DMS153 (cell line): ENCODE data around the gene ZNF28.
"Not testable (repeated sequence)": the region's sequence is repeated elsewhere in the genome, so short reads cannot be mapped to it uniquely, and the experiment has no call there.

Source experiments
- DNase-seq: peaks from one replicate; lab custom pipeline; 2025; lab: John Stamatoyannopoulos, UW

ZNF28 gene

DNA sequence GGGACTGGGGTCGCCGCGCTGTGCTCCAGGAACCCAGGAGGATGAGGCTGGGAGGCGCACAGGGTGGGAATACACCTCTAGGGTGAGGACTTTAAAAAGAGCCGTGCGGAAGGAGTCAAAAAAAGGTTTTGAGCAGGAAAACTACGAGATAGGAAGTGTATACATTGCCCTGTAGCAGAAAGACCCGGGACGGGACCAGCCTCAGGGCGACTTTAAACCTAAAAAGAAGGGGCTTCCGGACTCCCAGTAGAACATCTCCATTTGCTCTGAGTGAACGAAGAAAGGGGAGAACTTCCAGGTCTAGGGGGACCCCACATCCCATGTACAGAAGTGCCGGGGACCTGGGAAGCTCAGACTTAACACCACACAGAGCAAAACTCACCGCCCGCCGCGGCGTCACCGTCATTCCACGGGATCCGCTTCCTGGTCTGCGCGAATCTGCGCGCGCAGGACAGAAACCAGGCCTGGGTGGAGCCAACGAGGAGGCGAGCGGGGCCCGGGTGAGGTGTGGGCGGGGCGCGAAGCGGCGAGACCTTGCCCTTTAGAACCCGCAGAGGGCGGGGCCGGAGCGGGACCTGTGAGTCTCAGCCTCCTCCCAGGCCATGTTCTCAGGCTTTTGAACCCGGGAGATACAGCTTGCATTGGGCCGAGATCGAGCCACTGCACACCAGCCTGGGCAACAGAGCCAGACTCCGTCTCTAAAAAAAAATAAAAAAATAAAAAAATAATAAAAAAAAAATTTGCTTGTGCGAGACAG lies at the start of gene ZNF28:
ZNF28 (minus strand) TSS at position 430 of the 757 bp plus-strand sequence. CDS start 3,675 bp downstream, outside the sequence.
- peak; percentile 40 for DNase-seq

DNA sequence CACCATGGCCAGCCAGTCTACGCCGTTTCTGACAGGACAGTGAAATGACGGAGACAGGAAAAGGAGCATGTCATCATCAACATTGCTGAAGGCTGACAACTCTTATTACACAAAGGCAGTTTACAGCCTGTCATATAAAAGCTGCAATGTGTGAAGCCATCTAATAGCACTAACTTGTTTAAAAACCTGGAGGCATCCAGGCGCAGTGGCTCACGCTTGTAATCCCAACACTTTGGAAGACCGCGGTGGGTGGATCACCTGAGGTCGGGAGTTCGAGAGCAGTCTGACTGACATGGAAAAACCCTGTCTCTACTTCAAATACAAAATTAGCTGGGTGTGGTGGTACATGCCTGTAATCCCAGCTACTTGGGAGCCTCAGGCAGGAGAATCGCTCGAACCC lies 46.6 kb upstream of the ZNF28 start:
- not testable (repeated sequence) for DNase-seq

DNA sequence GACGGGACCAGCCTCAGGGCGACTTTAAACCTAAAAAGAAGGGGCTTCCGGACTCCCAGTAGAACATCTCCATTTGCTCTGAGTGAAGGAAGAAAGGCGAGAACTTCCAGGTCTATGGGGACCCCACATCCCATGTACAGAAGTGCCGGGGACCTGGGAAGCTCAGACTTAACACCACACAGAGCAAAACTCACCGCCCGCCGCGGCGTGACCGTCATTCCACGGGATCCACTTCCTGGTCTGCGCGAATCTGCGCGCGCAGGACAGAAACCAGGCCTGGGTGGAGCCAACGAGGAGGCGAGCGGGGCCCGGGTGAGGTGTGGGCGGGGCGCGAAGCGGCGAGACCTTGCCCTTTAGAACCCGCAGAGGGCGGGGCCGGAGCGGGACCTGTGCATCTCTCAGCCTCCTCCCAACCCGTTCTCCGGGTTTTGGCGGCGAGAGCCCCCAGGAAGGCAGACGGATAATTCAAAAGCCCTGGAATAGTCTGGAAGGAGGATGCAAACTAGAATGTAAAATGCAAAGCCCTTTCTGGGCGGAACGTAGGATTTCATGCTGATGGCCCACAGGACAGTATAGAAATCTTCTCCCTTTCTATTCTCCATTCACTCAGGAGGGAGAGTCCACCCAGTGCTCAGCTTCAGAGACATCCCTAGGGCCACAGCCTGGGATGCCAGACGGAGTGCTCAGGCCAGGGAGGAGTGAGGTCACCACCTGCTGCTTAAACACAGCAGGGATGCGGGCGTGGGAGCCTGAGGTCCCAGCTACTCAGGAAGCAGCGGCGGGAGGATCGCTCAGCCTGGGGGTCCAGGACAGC lies 36.2 kb upstream of the ZNF28 start, which contains the start of gene ZNF468:
ZNF468 (minus strand) TSS at position 242 of the 814 bp plus-strand sequence. CDS start 3,347 bp downstream, outside the sequence.
- DNase-seq = peak; percentile 47

DNA sequence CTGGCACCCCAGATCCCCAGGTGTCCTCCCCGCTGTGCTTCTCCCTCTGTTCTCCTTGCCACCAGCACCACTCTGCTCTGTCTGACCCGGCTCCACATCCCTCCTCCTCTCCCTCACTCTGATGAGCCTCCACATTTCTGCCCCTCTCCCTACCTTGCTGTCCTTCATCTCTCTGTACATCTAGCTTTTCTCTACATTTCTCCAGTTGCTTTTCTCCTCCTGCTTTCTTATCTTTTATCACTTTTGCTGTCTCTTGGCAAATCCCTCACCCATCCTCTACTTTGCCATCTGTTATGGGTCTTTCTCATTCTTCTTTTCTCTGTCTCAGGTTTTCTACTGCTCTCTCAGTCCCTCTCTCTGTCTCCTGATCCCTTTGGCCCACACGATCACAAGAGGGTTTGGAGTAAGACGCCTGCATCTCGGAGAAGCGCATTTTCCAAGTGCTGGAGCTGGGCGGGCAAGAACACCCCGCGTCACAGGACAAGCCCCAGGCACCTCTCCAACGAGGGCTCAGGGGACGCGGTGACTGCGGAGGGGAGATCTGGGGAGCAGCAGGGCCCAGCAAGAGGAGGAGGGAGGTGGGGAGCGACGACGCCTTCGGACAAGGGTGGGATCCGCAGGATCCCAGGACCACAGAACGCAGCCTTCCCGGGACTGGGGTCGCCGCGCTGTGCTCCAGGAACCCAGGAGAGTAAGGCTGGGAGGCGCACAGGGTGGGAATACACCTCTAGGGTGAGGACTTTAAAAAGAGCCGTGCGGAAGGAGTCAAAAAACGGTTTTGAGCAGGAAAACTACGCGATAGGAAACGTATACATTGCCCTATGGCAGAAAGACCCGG lies 35.3 kb upstream of the ZNF28 start:
- not testable (repeated sequence) for DNase-seq

DNA sequence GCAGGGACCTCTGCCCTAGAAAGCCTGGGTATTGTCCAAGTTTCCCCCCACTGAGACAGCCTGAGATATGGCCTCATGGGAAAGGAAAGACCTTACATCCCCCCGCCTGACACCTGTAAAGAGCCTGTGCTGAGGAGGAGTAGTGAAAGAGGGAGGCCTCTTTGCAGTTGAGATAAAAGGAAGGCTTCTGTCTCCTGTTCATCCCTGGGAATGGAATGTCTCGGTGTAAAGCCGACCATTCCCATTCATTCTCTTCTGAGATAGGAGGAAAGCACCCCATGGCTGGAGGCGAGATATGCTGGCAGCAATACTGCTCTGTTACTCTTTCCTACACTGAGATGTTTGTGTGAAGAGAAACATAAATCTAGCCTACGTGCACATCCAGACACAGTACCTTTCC lies 25.9 kb upstream of the ZNF28 start:
- DNase-seq = not testable (repeated sequence)

DNA sequence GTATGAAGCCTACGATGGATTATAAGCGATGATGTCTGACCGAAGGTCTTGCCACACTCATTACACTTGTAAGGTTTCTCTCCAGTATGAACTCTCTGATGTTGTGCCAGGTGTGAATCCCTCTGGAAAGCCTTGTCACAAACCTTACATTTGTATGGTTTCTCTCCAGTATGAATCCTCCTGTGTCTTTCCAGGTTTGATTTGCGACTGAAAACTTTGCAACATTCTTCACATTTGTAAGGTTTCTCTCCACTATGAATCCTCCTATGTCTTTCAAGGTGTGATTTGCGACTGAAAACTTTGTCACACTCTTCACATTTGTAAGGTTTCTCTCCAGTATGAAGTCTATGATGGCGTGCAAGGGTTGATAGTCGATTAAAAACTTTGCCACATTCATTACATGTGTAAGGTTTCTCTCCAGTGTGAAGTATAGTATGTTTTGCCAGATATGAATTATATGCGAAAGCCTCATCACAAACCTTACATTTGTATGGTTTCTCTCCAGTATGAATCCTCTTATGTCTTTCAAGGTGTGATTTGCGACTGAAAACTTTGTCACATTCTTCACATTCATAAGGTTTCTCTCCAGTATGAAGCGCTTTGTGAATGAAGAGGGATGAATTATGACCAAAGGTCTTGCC lies 19.5 kb upstream of the ZNF28 start:
- not testable (repeated sequence) for DNase-seq

DNA sequence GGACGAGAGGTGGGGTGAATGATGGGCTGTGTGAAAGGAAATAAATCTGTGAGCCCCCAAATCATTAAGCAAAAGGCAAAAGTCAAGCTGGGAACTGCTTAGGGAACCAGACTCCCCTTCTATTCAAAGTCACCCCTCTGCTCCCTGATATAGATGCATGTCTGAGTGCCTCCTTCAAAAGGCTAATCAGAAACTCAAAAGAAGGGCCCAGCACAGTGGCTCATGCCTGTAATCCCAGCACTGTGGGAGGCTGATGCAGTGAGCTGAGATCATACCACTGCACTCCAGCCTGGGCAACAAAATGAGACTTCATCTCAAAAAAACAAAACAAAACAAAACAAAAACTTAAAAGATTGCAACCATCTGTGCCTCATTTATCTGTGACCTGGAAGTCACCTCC lies 12.9 kb upstream of the ZNF28 start:
- not testable (repeated sequence) for DNase-seq

DNA sequence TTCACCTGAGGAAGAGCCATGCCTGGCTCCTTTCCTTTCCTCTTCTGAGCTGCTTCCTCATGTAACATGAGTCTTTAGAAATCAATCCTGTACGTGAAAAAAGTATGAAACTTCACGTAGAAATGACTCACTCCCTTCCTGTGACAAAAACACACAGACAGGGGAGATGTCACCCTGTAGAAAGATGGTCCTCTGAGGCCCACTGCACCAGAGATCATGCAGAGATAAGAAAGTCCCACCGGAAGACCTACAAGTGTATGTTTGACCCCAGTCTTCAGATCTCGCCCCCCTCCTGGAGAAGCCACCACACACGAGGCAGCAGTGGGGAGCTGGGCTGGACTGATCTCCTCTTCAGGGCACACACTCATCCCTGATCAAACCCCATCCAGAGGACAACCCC lies 12.1 kb upstream of the ZNF28 start:
- not testable (repeated sequence) for DNase-seq

DNA sequence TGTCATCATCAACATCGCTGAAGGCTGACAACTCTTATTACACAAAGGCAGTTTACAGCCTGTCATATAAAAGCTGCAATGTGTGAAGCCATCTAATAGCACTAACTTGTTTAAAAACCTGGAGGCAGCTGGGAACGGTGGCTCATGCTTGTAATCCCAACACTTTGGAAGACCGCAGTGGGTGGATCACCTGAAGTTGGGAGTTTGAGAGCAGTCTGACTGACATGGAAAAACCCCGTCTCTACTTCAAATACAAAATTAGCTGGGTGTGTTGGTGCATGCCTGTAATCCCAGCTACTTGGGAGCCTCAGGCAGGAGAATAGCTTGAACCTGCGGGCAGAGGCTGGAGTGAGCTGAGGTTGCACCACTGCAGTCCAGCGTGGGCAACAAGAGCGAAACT lies 8.4 kb upstream of the ZNF28 start:
- not testable (repeated sequence) for DNase-seq

DNA sequence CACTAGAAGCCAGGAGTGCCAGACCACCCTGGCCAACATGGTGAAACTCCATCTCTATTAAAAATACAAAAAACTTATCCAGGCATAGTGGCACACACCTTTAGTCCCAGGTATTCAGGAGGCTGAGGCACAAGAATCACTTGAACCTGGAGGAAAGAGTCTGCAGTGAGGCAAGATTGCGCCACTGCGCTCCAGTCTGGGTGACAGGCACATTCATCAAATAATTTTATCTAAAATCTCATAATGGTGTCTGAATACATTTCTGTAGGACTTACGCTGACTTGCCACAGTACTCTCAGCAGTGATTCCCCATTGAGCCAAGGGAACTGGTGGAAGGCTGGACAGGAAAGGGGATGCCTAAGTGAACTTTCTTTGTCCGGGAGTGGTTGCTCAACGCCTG lies 4.3 kb upstream of the ZNF28 start:
- DNase-seq = no peak

DNA sequence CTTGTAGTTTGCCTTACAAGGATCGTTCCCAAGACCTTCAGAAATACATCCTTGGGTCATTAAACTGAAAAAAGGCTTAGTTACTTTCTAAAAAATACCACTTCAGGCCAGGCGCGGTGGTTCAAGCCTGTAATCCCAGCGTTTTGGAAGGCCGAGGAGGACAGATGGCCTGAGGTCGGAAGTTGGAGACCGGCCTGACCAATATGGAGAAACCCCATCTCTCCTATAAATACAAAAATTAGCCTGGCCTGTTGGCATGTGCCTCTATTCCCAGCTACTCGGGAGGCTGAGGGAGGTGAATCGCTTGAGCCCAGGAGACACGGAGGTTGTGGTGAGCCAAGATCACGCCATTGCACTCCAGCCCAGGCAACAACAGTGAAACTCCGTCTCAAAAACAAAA lies 2.2 kb upstream of the ZNF28 start:
- no peak for DNase-seq

DNA sequence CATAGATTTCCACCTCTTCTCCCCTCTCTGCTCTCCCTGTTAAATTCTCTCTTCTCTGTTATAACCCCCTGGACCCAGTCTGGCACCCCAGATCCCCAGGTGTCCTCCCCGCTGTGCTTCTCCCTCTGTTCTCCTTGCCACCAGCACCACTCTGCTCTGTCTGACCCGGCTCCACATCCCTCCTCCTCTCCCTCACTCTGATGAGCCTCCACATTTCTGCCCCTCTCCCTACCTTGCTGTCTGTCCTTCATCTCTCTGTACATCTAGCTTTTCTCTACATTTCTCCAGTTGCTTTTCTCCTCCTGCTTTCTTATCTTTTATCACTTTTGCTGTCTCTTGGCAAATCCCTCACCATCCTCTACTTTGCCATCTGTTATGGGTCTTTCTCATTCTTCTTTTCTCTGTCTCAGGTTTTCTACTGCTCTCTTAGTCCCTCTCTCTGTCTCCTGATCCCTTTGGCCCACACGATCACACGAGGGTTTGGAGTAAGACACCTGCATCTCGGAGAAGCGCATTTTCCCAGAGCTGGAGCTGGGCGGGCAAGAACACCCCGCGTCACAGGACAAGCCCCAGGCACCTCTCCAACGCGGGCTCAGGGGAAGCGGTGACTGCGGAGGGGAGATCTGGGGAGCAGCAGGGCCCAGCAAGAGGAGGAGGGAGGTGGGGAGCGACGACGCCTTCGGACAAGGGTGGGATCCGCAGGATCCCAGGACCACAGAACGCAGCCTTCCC lies 795 bp downstream of the ZNF28 start:
- not testable (repeated sequence) for DNase-seq

DNA sequence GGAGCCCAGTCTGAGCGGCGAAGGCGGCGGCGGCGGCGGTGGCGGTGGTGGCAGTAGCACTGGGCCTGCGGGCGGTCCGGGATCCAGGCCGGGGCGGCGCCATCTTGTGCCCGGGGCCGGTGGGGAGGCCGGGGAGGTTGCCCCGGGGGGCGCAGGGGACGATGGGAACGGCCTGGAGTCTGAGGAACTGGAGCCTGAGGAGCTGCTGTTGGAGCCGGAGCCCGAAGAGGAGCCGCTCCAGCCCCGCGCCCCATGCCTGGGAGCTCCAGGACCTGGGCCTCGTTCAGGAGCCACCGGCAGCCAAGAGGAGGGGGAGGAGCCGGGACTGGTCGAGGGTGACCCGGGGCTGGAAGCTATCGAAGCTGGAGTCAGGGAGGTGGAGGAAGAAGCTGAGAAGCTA lies 11.6 kb downstream of the ZNF28 start:
- no peak for DNase-seq

DNA sequence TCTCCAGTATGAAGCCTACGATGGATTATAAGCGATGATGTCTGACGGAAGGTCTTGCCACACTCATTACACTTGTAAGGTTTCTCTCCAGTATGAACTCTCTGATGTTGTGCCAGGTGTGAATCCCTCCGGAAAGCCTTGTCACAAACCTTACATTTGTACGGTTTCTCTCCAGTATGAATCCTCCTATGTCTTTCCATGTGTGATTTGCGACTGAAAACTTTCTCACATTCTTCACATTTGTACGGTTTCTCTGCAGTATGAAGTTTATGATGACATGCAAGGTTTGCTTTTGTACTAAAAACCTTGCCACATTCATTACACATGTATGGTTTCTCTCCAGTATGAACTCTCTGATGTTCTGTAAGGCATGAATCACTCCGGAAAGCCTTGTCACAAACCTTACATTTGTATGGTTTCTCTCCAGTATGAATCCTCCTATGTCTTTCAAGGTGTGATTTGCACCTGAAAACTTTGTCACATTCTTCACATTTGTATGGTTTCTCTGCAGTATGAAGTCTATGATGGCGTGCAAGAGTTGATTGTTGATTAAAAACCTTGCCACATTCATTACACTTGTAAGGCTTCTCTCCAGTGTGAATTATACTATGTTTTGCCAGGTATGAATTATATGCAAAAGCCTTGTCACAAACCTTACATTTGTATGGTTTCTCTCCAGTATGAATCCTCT lies 21.3 kb downstream of the ZNF28 start:
- DNase-seq = not testable (repeated sequence)

DNA sequence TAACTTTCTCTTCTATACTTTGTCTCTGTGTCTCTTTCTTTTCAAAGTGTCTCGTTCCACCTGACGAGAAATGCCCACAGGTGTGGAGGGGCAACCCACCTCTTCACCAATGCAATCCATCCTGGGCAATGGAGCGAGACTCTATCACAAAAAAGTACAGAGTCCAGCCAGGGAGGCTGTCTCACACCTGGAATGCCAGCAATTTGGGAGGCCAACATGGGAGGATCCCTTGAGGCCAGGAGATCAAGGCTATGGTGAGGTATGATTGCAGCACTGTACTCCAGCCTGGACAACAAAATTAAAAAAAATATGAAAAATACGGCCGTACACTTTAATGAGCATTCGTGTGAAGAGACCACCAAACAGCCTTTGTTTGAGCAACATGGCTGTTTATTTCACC lies 32.0 kb downstream of the ZNF28 start:
- no peak for DNase-seq

DNA sequence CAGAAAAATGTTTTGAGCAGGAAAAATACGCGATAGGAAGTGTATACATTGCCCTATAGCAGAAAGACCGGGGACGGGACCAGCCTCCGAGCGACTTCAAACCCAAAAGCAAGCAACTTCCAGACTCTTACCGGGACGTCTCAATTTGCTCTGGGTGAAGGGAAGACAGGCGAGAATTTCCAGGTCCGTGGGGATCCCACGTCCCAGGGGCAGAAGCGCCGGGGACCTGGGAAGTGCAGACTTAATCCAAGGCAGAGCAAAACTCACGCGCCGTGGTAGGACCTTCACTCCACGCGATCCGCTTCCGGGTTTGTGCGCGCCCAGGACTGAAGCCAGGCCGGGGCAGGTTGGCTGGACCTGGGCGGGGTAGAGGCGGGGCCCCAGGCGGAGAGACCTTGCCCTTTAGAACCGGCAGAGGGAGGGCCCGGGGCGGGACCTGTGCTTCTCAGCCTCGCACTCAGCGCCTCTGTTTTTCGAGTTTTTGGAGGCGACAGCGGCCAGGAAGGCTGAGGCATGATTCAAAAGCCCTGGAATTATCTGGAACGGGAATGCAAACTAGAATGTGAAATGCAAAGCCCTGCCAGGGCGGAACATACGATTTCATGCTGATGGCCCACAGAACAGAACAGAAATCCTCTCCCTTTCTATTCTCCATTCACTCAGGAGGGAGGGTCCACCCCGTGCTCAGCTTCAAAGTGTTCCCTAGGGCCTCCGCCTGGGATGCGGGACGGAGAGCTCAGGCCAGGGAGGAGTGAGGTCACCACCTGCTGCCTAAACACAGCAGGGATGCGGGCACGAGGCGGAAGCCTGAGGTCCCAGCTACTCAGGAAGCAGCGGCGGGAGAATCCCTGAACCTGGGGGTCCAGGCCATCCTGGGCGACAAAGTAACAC lies 34.7 kb downstream of the ZNF28 start, which contains the start of gene ZNF600:
ZNF600 (minus strand) TSS at position 328 of the 891 bp plus-strand sequence. CDS start 7,903 bp downstream, outside the sequence.
- DNase-seq = peak; percentile 73

DNA sequence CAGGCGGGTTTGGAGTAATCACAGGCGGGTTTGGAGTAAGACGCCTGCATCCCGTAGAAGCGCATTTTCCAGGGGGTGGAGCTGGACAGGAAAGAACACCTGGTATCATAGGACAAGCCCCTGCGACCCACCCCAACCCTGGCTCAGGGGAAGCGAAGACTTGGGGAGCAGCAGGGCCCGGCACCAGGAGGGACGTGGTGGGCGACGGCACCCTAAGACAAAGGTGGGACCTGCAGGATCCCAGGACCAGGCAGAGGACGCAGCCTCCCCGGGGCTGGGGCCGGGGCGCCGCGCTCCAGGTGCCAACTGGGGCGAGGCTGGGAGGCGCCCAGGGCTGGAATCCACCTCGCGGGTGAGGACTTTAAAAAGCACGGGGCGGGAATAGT lies 35.4 kb downstream of the ZNF28 start:
- no peak for DNase-seq

DNA sequence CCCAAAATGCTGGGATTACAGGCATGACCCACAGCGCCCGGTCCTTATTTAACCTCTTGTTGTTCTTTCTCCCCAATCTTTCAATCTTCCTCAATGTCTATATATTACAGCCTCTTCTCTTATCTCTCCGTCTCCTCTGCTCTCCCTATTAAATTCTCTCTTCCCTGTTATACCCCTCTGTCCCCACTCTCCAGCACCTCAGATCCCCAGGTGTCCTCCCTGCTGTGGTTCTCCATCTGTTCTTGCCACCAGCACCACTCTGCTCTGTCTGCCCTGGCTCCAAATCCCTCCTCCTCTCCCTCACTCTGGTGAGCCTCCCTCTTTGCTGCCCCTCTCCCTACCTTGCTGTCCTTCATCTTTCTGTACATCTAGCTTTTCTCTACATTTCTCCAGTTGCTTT lies 35.9 kb downstream of the ZNF28 start:
- DNase-seq = no peak

DNA sequence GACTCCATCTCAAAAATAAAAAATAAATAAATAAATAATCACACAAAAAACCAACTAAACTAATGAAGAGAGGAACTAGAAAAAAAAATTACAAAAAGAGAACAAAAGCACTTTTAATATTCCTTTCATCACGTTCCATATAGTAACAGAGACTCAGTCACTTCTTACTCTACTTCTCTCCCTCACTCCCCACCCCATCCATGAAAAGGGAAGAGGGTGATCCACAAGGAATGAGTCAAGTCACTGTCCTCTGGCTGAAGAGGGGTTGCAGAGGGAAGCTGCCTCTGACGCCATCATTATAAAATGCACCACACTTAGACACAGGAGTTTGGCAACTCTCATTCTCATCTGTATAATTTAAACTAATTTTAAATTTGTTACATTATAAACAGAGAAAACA lies 38.6 kb downstream of the ZNF28 start:
- DNase-seq = not testable (repeated sequence)
